GM06990 (cell line): ENCODE measurements around the gene PYROXD2.
"Not testable (repeated sequence)": the region's sequence is repeated elsewhere in the genome, so short reads cannot be mapped to it uniquely, and the experiment has no call there.

Experiments
- DNase-seq: peaks from one replicate; pipeline ENCODE4 v3.0.0-alpha.2; 2011; ENCODE audit not compliant: insufficient read length; ENCODE audit errors: extremely low read depth
- H3K27me3 ChIP-seq: replicated peaks from 2 replicates; pipeline ENCODE4 v1.6.0; 2011; ENCODE audit warnings: low read length; ENCODE audit not compliant: control insufficient read depth, insufficient read depth
- H3K36me3 ChIP-seq: 2 replicates; pipeline ENCODE4 v1.5.1; 2011; ENCODE audit warnings: low read length; ENCODE audit not compliant: control insufficient read depth, insufficient read depth
- H3K4me3 ChIP-seq: replicated peaks from 2 replicates; pipeline ENCODE4 v1.5.1; 2011; ENCODE audit warnings: low read depth, mild to moderate bottlenecking, control low read depth, low read length
- CTCF ChIP-seq: IDR thresholded peaks from 2 replicates; pipeline ENCODE4 v1.5.1; 2011; ENCODE audit warnings: low read length, control low read depth, mild to moderate bottlenecking, inconsistent platforms; ENCODE audit not compliant: insufficient read depth, poor library complexity, severe bottlenecking

The PYROXD2 gene

DNA sequence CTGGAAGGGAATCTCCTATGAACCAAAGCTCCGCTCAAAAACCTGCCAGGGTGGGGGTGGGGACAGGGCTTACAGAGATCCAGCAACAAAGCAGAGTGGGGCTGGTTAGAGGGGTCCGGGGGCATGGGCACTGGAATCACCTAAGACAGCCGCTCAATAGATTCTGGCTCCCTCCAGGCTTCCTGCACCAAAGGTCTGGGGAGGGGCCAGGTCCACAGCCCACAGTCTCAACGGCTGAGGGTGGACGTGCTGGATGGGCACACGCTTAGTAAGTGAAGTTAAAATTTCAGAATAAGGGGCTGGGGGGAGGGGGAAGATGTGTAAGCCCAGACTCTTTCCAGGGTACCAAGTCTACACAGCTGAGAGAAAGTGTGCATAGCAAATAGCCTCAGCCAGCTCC, 31.1 kb downstream of the PYROXD2 start:
- DNase-seq, result no peak
- no peaks in the 10 kb centered on the region; the same call in none of the 2 replicates for H3K36me3 ChIP-seq
- H3K27me3 ChIP-seq, result no peaks in the 10 kb centered on the region
- H3K4me3 ChIP-seq, result no peak overlapping the region
- TF ChIP-seq CTCF, result no peak

- H3K36me3 ChIP-seq, DNase-seq, H3K27me3 ChIP-seq, H3K4me3 ChIP-seq: not testable (repeated sequence)
Measured at GRCh38 chr10:98383134-98383667, 31.8 kb downstream of the PYROXD2 start.

GRCh38 chr10:98382691-98383101, 32.3 kb downstream of the PYROXD2 start:
- no peak for TF ChIP-seq CTCF
- H3K27me3 ChIP-seq, result no peaks in the 10 kb centered on the region
- H3K4me3 ChIP-seq, result no peak overlapping the region
- no peak for DNase-seq
- no peaks in the 10 kb centered on the region; the same call in none of the 2 replicates for H3K36me3 ChIP-seq

- Histone ChIP-seq H3K36me3 (no peaks in the 10 kb centered on the region; the same call in none of the 2 replicates), H3K4me3 (no peak overlapping the region), H3K27me3 (no peaks in the 10 kb centered on the region)
- DNase-seq, result no peak
- no peak for TF ChIP-seq CTCF
Measured at GRCh38 chr10:98380493-98381339, 34.3 kb downstream of the PYROXD2 start.

- Histone ChIP-seq H3K4me3 (no peak overlapping the region), H3K36me3 (no peaks in the 10 kb centered on the region; the same call in 1 of the 2 replicates), H3K27me3 (no peaks in the 10 kb centered on the region; the same call in 1 of the 2 replicates)
- no peak for DNase-seq
- no peak for TF ChIP-seq CTCF
Measured at GRCh38 chr10:98378722-98379121, 36.3 kb downstream of the PYROXD2 start.

DNA sequence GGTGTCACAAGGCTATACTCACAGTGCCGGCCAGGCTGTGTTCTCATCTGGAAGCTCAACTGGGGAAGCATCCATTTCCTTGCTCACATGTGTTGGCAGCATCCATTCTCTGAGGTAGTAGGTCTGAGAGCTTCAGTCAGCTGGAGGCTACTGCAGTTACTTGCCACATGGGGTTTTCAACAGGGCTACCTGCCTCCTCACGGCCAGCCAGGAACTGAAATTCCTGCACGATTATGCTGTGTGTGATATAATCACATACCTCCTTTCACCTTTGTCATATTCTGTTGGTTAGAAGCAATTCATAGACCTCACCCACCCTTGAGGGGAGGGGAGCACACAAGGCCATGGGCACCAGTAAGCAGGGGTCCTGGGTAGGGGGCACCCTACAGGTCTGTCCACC, 37.4 kb downstream of the PYROXD2 start:
- no peak overlapping the region for H3K4me3 ChIP-seq
- TF ChIP-seq CTCF, result no peak
- H3K27me3 ChIP-seq, result no peaks in the 10 kb centered on the region; the same call in 1 of the 2 replicates

More for the DNA sequence above, 37.4 kb downstream of the PYROXD2 start:
- H3K36me3 ChIP-seq, result no peaks in the 10 kb centered on the region; the same call in 1 of the 2 replicates
- DNase-seq, result no peak
